ENCODE measurements around the gene GFOD1. TPM values are rescaled to one million over a fixed set of nuclear protein-coding genes. Genes with fewer than 3 reads are reported as not detected.

The GFOD1 gene
- total and polyA plus RNA-seq, 2 donors = 9.8 to 13.7 TPM

DNA sequence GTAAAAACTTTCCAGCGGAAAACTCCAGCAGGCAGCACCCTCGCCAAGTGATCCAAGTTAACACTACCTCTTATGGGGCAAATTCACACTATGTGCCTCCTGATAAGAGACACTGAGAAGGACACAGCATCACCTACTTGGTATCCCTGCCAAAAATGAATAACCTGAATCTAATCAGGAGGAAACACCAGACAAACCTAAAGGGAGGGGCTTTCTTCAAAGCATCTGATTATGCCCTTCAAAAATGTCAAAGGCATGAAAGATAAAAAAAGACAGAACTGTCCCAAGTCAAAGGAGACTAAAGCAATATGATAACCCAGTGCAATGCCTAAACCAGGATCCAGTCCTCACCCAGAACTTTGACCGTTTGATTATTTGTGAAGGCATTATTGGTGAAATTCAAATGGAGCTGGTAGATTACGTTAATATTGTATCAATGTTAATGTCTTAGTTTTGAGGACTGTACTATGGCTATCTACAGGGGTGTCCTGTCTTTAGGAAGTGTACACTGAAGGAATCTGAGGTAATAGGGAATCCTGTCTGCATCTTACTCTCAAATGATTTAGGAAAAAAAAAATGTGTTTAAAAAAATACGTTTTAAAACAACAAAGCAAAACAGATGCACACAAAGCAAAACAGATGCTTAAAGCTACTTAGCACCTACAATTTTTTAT, 167.4 kb downstream of the GFOD1 start:
- WGBS = 95% methylated on average over 5 of the region's 5 CpGs
- no peak overlapping the region for H3K27ac ChIP-seq (ENCODE audit: low read depth)

DNA sequence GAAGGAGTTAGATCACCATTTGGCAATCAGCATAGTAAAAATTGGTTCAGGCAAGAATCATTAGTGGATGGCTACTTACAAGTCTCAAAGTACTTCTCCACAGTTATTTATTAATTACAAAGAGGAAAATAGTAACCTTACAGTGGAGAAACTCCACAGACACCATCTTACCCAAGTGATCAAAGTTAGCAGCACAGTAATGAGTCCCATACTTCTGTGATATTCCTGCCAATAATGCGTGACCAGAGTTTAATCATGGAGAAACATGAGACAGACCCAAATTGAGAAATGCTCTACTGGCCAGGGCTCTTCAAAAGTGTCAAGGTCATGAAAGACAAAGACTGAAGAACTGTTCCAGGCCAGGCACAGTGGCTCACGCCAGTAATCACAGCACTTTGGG, 168.6 kb downstream of the GFOD1 start:
- Histone ChIP-seq H3K27ac (ENCODE audit: low read depth) (no peak overlapping the region), H3K36me3 (ENCODE audit: insufficient read depth) (peaks cover 4% of the 10 kb centered on the region), H3K4me3 (ENCODE audit: low read depth, low read length) (no peak overlapping the region), H3K4me1 (ENCODE audit: insufficient read depth) (no peaks in the 10 kb centered on the region)
- no peak for DNase-seq (ENCODE audit: extremely low spot score)
- WGBS = 96% methylated on average over 2 of the region's 2 CpGs

More for the DNA sequence above, 167.4 kb downstream of the GFOD1 start:
- DNase-seq (ENCODE audit: extremely low spot score) = no peak
- H3K36me3 ChIP-seq (ENCODE audit: insufficient read depth) = peaks cover 4% of the 10 kb centered on the region
- H3K4me1 ChIP-seq (ENCODE audit: insufficient read depth) = no peaks in the 10 kb centered on the region
- H3K4me3 ChIP-seq (ENCODE audit: low read depth, low read length) = no peak overlapping the region

DNA sequence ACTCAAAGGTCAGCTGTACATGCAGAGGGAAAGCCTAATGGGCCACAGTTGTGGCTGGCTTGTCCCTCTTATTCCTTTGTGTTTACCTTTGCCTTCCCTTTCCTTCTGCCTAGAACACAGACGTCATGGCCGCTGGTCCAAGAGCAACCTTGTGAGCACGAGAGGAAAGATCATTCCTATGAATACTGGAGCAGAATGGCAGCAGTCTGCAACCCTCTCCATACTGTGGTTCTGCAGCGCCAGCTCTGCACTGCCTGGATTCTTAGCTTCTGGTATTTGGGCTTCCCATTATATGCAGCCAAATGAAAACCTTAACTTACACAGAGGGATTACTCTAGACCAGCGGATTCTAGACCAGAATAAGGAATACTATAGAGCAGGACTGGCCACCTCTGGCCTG, 171.5 kb downstream of the GFOD1 start:
- 97% methylated on average over 5 of the region's 5 CpGs for WGBS
- no peak overlapping the region for H3K27ac ChIP-seq (ENCODE audit: low read depth)
- peaks cover 4% of the 10 kb centered on the region for H3K36me3 ChIP-seq (ENCODE audit: insufficient read depth)
- H3K4me1 ChIP-seq (ENCODE audit: insufficient read depth) = no peaks in the 10 kb centered on the region
- no peak for DNase-seq (ENCODE audit: extremely low spot score)
- H3K4me3 ChIP-seq (ENCODE audit: low read depth, low read length) = no peak overlapping the region

DNA sequence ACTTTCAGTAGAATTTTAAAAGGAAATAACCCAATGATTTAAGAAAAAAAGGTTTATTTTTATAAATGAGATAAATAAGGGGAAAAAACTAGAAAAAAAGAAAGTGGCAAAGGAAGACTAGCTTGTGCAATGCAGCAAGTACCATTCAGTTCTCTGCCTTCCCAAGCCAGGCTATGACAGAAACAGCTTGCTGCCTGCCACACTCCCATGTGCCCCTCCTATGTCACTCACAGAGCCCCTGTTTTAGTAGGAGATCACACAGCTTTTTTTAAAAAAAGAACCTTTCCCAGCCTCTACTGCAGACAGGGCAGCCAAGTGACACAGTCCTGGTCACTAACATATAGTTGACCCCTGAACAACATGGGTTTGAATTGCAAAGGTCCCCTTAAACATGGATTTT, 172.6 kb downstream of the GFOD1 start:
- DNase-seq (ENCODE audit: extremely low spot score) = no peak
- H3K27ac ChIP-seq (ENCODE audit: low read depth) = no peak overlapping the region
- H3K36me3 ChIP-seq (ENCODE audit: insufficient read depth) = no peaks in the 10 kb centered on the region
- H3K4me3 ChIP-seq (ENCODE audit: low read depth, low read length) = no peak overlapping the region
- H3K4me1 ChIP-seq (ENCODE audit: insufficient read depth) = no peaks in the 10 kb centered on the region

DNA sequence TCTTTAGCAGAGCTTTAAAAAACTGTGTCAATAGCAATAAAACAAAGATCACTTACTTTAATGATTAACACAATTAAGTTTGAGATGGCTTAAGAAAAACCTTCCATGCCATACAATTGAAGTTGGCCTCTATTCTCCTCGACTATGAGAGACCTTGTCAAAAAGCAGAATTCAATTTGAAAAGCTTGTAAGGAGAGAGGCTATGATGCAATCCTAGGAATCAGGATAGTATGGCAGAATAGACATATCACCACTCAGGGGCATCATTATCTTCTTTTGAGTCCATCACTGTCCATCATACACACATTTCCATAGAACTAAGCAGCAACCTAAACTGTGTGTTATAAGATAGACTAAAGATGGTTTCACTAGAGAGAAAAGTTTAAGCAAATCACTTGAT, 176.2 kb downstream of the GFOD1 start:
- H3K4me1 ChIP-seq (ENCODE audit: insufficient read depth) = no peaks in the 10 kb centered on the region
- H3K27ac ChIP-seq (ENCODE audit: low read depth) = no peak overlapping the region
- WGBS = 0% methylated on average over 1 of the region's 1 CpG
- no peak for DNase-seq (ENCODE audit: extremely low spot score)
- H3K36me3 ChIP-seq (ENCODE audit: insufficient read depth) = no peaks in the 10 kb centered on the region
- no peak overlapping the region for H3K4me3 ChIP-seq (ENCODE audit: low read depth, low read length)

DNA sequence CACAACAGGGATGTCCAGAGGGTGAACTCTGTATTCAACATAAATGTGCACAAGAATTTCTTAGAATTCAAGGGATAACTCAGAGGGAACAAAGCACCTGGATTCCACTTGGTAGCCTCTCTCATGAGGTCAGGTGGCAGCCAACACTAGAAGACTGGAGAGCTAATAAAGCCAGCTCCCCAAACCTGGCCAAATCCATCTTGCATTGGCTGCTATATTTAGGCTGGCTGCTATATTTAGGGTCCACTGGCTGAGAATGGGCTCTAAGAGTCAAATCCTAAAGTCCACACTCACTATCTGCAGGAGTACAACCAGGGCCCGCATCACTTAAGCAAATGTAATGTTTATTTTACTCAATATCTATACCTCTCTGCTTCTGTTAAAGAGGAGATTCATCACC, 179.1 kb downstream of the GFOD1 start:
- H3K36me3 ChIP-seq (ENCODE audit: insufficient read depth) = peaks cover 3% of the 10 kb centered on the region
- H3K4me3 ChIP-seq (ENCODE audit: low read depth, low read length) = no peak overlapping the region
- 81% methylated on average over 1 of the region's 1 CpG for WGBS
- H3K27ac ChIP-seq (ENCODE audit: low read depth) = no peak overlapping the region
- no peak for DNase-seq (ENCODE audit: extremely low spot score)
- no peaks in the 10 kb centered on the region for H3K4me1 ChIP-seq (ENCODE audit: insufficient read depth)

Other genes with a start within 250 kb of the GFOD1 start
- gene TBC1D7, start 159.1 kb downstream of the GFOD1 start, total RNA-seq = 20.6 TPM
- 10.9 TPM for gene TBC1D7, start 159.1 kb downstream of the GFOD1 start, polyA plus RNA-seq
- 16.4 TPM for gene SIRT5, start 87.0 kb upstream of the GFOD1 start, total RNA-seq
- gene SIRT5, start 87.0 kb upstream of the GFOD1 start, polyA plus RNA-seq = 7.2 TPM
- gene NOL7, start 127.7 kb upstream of the GFOD1 start, total RNA-seq = 49.5 TPM
- 86.6 TPM for gene NOL7, start 127.7 kb upstream of the GFOD1 start, polyA plus RNA-seq
- gene RANBP9, start 224.2 kb upstream of the GFOD1 start, total RNA-seq = 57.2 TPM
- gene RANBP9, start 224.2 kb upstream of the GFOD1 start, polyA plus RNA-seq = 26.8 TPM

Measured in urinary bladder (tissue), 4 donors.